A549 (cell line): Measurements from ENCODE around the gene HAND1.

Experiments
- CTCF ChIP-seq: fragments of >200 bp; sonication (Bioruptor Twin); formaldehyde crosslinking; IDR thresholded peaks from 3 replicates; pipeline ENCODE4 v1.5.1; 2016
- EHMT2 ChIP-seq: fragments of 200-600 bp; sonication (generic); IDR thresholded peaks from 2 replicates; pipeline ENCODE4 v1.6.1; 2016; ENCODE audit warnings: antibody characterized with exemption, low read depth, mild to moderate bottlenecking, moderate library complexity
- RCOR1 ChIP-seq: fragments of 150-350 bp; IDR thresholded peaks from 2 replicates; pipeline ENCODE4 v1.6.1; 2014; ENCODE audit warnings: antibody characterized with exemption, low read length, low read depth
- ZC3H11A ChIP-seq: fragments of 450-650 bp; IDR thresholded peaks from 2 replicates; pipeline ENCODE4 v1.6.1; 2014; ENCODE audit warnings: antibody characterized with exemption, mild to moderate bottlenecking

DNA sequence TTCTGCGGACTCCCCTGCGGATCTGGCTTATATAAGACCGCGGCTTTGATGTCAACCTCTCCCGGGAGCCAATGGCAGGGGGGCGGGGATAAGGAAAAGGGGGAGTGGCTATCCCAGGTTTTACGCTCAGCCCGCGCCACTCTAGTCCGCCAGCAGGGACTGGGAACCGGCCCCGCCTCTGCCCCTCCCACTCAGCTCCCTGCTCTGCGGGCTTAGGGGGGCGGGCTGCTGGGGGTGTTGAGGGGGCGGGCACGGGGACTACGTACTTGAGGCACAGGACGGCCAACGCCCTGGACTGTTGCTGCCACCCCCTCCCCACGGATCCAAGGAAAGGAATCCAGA lies at the start of gene HAND1:
- TF ChIP-seq CTCF: no peak
- TF ChIP-seq RCOR1: no peak
- no peak for TF ChIP-seq EHMT2
- TF ChIP-seq ZC3H11A: no peak
